ENCODE measurements around the gene TSNAXIP1.

The TSNAXIP1 gene

GRCh38 chr16:67811899-67812298 is 5.2 kb downstream of the TSNAXIP1 start:
- DNase-seq (ENCODE audit: low read depth) = no peak
- no peak for TF ChIP-seq CTCF (IDR thresholded peaks at IDR 0.05; ENCODE audit: insufficient read depth, low read depth, low read length, missing control alignments)
- H3K4me3 ChIP-seq (ENCODE audit: low read length) = no peak overlapping the region

GRCh38 chr16:67814567-67814966 is 7.9 kb downstream of the TSNAXIP1 start:
- no peak overlapping the region for H3K4me3 ChIP-seq (ENCODE audit: low read length)
- TF ChIP-seq CTCF (IDR thresholded peaks at IDR 0.05; ENCODE audit: insufficient read depth, low read depth, low read length, missing control alignments) = no peak
- DNase-seq (ENCODE audit: low read depth) = no peak

- H3K4me3 ChIP-seq (ENCODE audit: low read length) = no peak overlapping the region
- no peak for DNase-seq (ENCODE audit: low read depth)
- no peak for TF ChIP-seq CTCF (IDR thresholded peaks at IDR 0.05; ENCODE audit: insufficient read depth, low read depth, low read length, missing control alignments)
Observed at GRCh38 chr16:67820608-67821259, 14.0 kb downstream of the TSNAXIP1 start.

- no peak overlapping the region for H3K4me3 ChIP-seq (ENCODE audit: low read length)
- TF ChIP-seq CTCF (IDR thresholded peaks at IDR 0.05; ENCODE audit: insufficient read depth, low read depth, low read length, missing control alignments) = no peak
Observed at GRCh38 chr16:67822511-67822910, 15.8 kb downstream of the TSNAXIP1 start.

GRCh38 chr16:67825119-67825518 is 18.4 kb downstream of the TSNAXIP1 start:
- H3K4me3 ChIP-seq (ENCODE audit: low read length) = no peak overlapping the region
- DNase-seq (ENCODE audit: low read depth) = no peak
- no peak for TF ChIP-seq CTCF (IDR thresholded peaks at IDR 0.05; ENCODE audit: insufficient read depth, low read depth, low read length, missing control alignments)

More at GRCh38 chr16:67822511-67822910, 15.8 kb downstream of the TSNAXIP1 start:
- DNase-seq (ENCODE audit: low read depth) = no peak

GRCh38 chr16:67825906-67826305 is 19.2 kb downstream of the TSNAXIP1 start:
- H3K4me3 ChIP-seq (ENCODE audit: low read length) = no peak overlapping the region
- no peak for DNase-seq (ENCODE audit: low read depth)
- no peak for TF ChIP-seq CTCF (IDR thresholded peaks at IDR 0.05; ENCODE audit: insufficient read depth, low read depth, low read length, missing control alignments)

GRCh38 chr16:67828651-67829050 is 22.0 kb downstream of the TSNAXIP1 start:
- no peak for DNase-seq (ENCODE audit: low read depth)
- no peak overlapping the region for H3K4me3 ChIP-seq (ENCODE audit: low read length)
- TF ChIP-seq CTCF (IDR thresholded peaks at IDR 0.05; ENCODE audit: insufficient read depth, low read depth, low read length, missing control alignments) = no peak

Measured in epithelial cell of esophagus (primary cell).